ENCODE results near the gene CLDN5. TPM values are rescaled to one million over a fixed set of nuclear protein-coding genes. Genes with fewer than 3 reads are reported as not detected.
A peak's percentile ranks its signal among the peaks of the same experiment; 100 is the strongest.

Gene CLDN5
- total and polyA plus RNA-seq, 2 of the 8 experiments (the other 6 are each of a cell fraction or from before 2014, with no cell fraction given), result 1.2 to 1.6 TPM

DNA sequence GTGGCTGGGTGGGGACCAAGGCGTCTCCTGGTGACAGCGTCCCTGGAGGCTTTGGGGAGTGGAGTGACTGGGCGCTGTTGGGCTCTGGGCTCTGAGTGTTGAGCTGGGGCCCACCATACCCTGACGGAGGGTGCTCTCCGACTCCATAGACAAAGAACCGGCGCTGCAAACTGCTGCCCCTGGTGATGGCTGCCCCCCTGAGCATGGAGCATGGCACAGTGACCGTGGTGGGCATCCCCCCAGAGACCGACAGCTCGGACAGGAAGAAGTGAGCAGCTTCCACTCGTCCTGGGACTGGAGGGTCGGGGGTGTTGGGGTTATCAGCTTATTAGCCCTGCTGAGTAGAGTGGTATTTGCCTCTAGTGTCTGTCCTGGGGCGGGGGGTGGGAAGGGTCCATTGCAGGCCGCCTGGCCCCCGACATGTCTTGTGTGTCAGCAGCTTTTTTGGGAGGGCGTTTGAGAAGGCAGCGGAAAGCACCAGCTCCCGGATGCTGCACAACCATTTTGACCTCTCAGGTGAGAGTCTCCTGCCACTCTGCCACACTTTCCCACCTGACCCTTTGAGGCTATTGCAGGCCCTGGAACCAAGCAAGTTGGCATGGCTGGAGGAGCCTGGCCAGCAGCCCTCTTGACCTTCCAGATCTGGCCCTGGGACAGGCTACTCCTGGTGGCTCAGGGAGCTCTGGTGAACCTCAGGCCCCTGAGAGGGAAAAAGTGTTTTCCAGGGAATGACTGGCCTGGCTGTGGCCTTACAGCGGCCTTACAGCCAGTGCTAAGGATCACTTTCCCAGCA, 7.6 kb downstream of the CLDN5 start:
- TF ChIP-seq SRF (IDR thresholded peaks at IDR 0.05; ENCODE audit: low read depth, low read length), result no peak
- TF ChIP-seq TAF7 (optimal IDR thresholded peaks at IDR 0.05; ENCODE audit: borderline replicate concordance, low read depth, low read length), result no peak
- TF ChIP-seq MAFK (IDR thresholded peaks at IDR 0.05; ENCODE audit: low read depth, low read length), result no peak
- no peak overlapping the region for H3K14ac ChIP-seq (ENCODE audit: insufficient read length)
- peaks cover 0 to 6% of the 10 kb centered on the region in 2 experiments for H4K20me1 ChIP-seq (replicated peaks in 1 of 2; ENCODE audit: control insufficient read depth in 1 of 2, insufficient read depth in 2 of 2, low read length in 2 of 2)
- H3K9ac ChIP-seq (replicated peaks in 1 of 4; ENCODE audit: extremely low read depth in 1 of 4, low read depth in 3 of 4, low read length in 3 of 4), result no peak overlapping the region
- no peaks in the 10 kb centered on the region for H3K23me2 ChIP-seq (ENCODE audit: low read depth, low read length)
- no peak overlapping the region for H3K4ac ChIP-seq (replicated peaks; ENCODE audit: insufficient read length, low read depth, low read length)
- 0 out of 7 replicates have a peak, but pooled peaks cover 0 to 3% (median 0%) of the 10 kb centered on the region in 4 experiments for H3K4me1 ChIP-seq (replicated peaks in 1 of 4; ENCODE audit: control insufficient read depth in 3 of 4, insufficient read depth in 4 of 4, low read length in 3 of 4)
- H4K8ac ChIP-seq (ENCODE audit: extremely low read depth, insufficient read depth, low read length), result peak overlapping the region; percentile 42; the same call in 1 of the 2 replicates
- H3K36me3 ChIP-seq (ENCODE audit: control insufficient read depth in 2 of 4, insufficient read depth in 4 of 4, low read length in 3 of 4), result peaks cover 2 to 30% (median 7%) of the 10 kb centered on the region in 4 experiments; a peak in 7 of 8 replicates
- no peaks in the 10 kb centered on the region for H3K79me2 ChIP-seq (ENCODE audit: control insufficient read depth in 1 of 2, insufficient read depth in 2 of 2, low read length in 2 of 2)
- H3K9me3 ChIP-seq (ENCODE audit: insufficient read depth in 2 of 2, low read depth in 1 of 2, low read length in 1 of 2), result no peaks in the 10 kb centered on the region
- ChIA-PET CTCF (ENCODE audit: partially characterized antibody) (interaction anchor here (1.6 kb wide), 1 partner anchor 114 kb away, joined by 10 read pairs; no protein-coding TSS in a partner anchor), POLR2A (ENCODE audit: partially characterized antibody) (interaction anchor here (1.2 to 1.9 kb wide), 4 partner anchors 10 to 131 kb away, joined by 3 to 10 read pairs (median 5); no protein-coding TSS in a partner anchor)
- H4K91ac ChIP-seq (replicated peaks; ENCODE audit: insufficient read length, low read length), result no peak overlapping the region
- no peak overlapping the region for H3K23ac ChIP-seq (ENCODE audit: insufficient read length)
- no peak overlapping the region for H4K5ac ChIP-seq (ENCODE audit: insufficient read length, low read depth, low read length)
- H3K4me3 ChIP-seq (ENCODE audit: extremely low read depth in 1 of 4, insufficient read depth in 2 of 4, low read depth in 3 of 4, low read length in 4 of 4), result no peak overlapping the region
- no peak overlapping the region for H2AK5ac ChIP-seq (ENCODE audit: low read depth, low read length)
- H3K27ac ChIP-seq (ENCODE audit: low read depth, low read length), result no peak overlapping the region
- 89% methylated on average over 18 of the region's 19 CpGs; no CpG with 5 or more reads in 1 of the 2 experiments for WGBS, 2 experiments (ENCODE audit: extremely low coverage in 1 of 2, insufficient coverage in 1 of 2, insufficient read length in 1 of 2, insufficient replicate concordance in 2 of 2, low coverage in 1 of 2, low lambda C conversion rate in 2 of 2, missing lambda C conversion rate in 1 of 2)
- H2AFZ ChIP-seq (ENCODE audit: low read length), result no peak overlapping the region
- no peak overlapping the region for H3K4me2 ChIP-seq (ENCODE audit: insufficient read depth in 1 of 2, low read depth in 2 of 2, low read length in 2 of 2)
- no peak overlapping the region for H3K56ac ChIP-seq (replicated peaks; ENCODE audit: insufficient read length, low read depth, low read length)
- no peak overlapping the region for H3K18ac ChIP-seq (ENCODE audit: extremely low read depth, low read length)
- H2BK15ac ChIP-seq (ENCODE audit: low read length), result no peak overlapping the region
- H2BK120ac ChIP-seq (replicated peaks; ENCODE audit: low read depth, low read length), result no peak overlapping the region
- no peaks in the 10 kb centered on the region for H3K79me1 ChIP-seq (ENCODE audit: low read depth, low read length)
- H3K27me3 ChIP-seq (replicated peaks in 1 of 4; ENCODE audit: control insufficient read depth in 3 of 4, extremely low read depth in 1 of 4, insufficient read depth in 3 of 4, low read length in 3 of 4), result peaks cover 0 to 3% (median 1%) of the 10 kb centered on the region in 4 experiments; a peak in 2 of 7 replicates
- DNase-seq (ENCODE audit: low read depth in 1 of 2, low spot score in 2 of 2), result no peak
- no peak overlapping the region for H2BK12ac ChIP-seq (ENCODE audit: low read depth, low read length)
- no peak for FAIRE-seq
- no peak overlapping the region for H2BK20ac ChIP-seq (ENCODE audit: low read length)
- H2BK5ac ChIP-seq (ENCODE audit: low read depth, low read length), result no peak overlapping the region

All from H1 (cell line).